ENCODE data around the gene LMF1. TPM values are rescaled to one million over a fixed set of nuclear protein-coding genes. Genes with fewer than 3 reads are reported as not detected.

The LMF1 gene
- total RNA-seq, 6 donors from 2014 or later: 20.3 to 147 (median 28.2) TPM

DNA sequence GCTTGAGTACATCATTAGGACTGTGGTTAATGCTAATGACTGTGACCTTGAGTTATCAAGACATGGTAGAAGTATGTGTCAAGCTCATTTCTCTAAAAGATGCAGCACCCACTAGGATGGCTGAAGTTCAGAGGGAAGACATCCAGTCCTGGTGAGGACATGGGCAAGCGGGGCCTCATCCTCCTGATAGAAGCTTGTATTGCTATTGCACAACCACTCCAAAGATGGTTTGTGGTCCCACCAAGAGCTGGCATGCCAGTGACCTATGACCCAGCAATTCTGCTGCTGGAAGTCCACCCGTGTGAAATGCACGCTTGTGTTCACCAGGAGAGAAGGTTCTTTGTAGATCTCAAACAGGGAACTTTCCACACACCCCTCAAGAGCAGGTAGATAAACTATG, 25.0 kb upstream of the LMF1 start:
- H3K27ac ChIP-seq: no peak overlapping the region
- DNase-seq: no peak
- WGBS, 2 donors: 93% methylated on average over 3 of the region's 3 CpGs; no CpG with 5 or more reads in 1 of the 2 donors
- no peak for ATAC-seq (ENCODE audit: low FRiP score in 2 of 2)
- peaks cover 0 to 12% (median 9%) of the 10 kb centered on the region in 4 donors for H3K4me1 ChIP-seq
- peaks cover 0 to 16% (median 6%) of the 10 kb centered on the region in 4 donors for H3K9me3 ChIP-seq
- H3K4me3 ChIP-seq: no peak overlapping the region
- H3K27me3 ChIP-seq: no peaks in the 10 kb centered on the region
- H3K36me3 ChIP-seq: no peaks in the 10 kb centered on the region
- TF ChIP-seq POLR2AphosphoS5 (IDR thresholded peaks at IDR 0.05): no peak

DNA sequence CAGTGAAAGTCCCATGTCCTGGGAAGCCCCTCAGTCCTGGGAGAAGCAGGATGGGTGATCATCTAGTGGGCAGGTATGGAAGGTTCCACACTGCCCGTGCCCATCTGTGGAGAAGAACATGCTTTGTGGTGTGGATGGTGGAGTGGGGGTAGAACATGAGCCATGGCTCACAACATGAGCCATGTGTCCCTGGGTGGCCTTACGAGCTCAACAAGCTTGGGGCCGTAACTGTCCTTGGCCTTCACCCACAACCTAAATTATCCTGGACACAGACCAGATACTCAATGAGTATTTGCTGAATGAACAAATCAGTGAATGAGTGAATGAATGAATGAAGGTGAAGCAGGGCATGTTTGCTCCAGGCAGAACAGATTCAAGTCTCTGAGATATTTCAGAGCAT, 24.3 kb upstream of the LMF1 start:
- WGBS, 2 donors: 85 to 87% methylated on average over 3 of the region's 3 CpGs
- no peak for ATAC-seq (ENCODE audit: low FRiP score in 2 of 2)

DNA sequence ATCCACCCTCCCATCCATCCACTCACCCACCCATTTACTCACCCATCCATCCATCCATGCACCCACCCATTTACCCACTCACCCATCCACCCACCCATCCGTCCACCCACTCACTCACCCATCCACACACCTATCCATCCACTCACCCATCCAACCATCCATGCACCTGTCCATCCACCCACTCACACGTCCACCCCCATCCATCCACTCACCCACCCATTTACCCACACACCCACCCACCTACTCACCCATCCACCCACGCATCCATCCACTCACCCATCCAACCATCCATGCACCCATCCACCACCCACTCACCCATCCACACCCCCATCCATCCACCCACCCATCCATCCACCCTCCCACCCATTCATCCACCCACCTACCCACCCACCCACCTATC, 22.9 kb upstream of the LMF1 start:
- H3K27ac ChIP-seq: no peak overlapping the region
- DNase-seq (no peak), ATAC-seq (ENCODE audit: low FRiP score in 2 of 2) (no peak)
- H3K4me1 ChIP-seq: peaks cover 0 to 12% (median 9%) of the 10 kb centered on the region in 4 donors
- TF ChIP-seq POLR2A (IDR thresholded peaks at IDR 0.05): no peak
- no peak for TF ChIP-seq EP300 (IDR thresholded peaks at IDR 0.05)
- TF ChIP-seq, protein P1, sequence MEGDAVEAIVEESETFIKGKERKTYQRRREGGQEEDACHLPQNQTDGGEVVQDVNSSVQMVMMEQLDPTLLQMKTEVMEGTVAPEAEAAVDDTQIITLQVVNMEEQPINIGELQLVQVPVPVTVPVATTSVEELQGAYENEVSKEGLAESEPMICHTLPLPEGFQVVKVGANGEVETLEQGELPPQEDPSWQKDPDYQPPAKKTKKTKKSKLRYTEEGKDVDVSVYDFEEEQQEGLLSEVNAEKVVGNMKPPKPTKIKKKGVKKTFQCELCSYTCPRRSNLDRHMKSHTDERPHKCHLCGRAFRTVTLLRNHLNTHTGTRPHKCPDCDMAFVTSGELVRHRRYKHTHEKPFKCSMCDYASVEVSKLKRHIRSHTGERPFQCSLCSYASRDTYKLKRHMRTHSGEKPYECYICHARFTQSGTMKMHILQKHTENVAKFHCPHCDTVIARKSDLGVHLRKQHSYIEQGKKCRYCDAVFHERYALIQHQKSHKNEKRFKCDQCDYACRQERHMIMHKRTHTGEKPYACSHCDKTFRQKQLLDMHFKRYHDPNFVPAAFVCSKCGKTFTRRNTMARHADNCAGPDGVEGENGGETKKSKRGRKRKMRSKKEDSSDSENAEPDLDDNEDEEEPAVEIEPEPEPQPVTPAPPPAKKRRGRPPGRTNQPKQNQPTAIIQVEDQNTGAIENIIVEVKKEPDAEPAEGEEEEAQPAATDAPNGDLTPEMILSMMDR (IDR thresholded peaks at IDR 0.05): no peak
- no peak for TF ChIP-seq POLR2AphosphoS5 (IDR thresholded peaks at IDR 0.05)
- 76 to 77% methylated on average over 3 of the region's 3 CpGs for WGBS, 2 donors
- H3K9me3 ChIP-seq: peaks cover 0 to 16% (median 6%) of the 10 kb centered on the region in 4 donors
- no peak overlapping the region for H3K4me3 ChIP-seq
- no peaks in the 10 kb centered on the region for H3K27me3 ChIP-seq
- no peaks in the 10 kb centered on the region for H3K36me3 ChIP-seq

More for the DNA sequence above, 24.3 kb upstream of the LMF1 start:
- no peak for DNase-seq
- Histone ChIP-seq H3K9me3 (peaks cover 0 to 16% (median 6%) of the 10 kb centered on the region in 4 donors), H3K4me1 (peaks cover 0 to 12% (median 9%) of the 10 kb centered on the region in 4 donors), H3K27ac (no peak overlapping the region), H3K27me3 (no peaks in the 10 kb centered on the region), H3K4me3 (no peak overlapping the region), H3K36me3 (no peaks in the 10 kb centered on the region)
- no peak for TF ChIP-seq POLR2AphosphoS5 (IDR thresholded peaks at IDR 0.05)
- TF ChIP-seq, protein P1 (IDR thresholded peaks at IDR 0.05): no peak
- TF ChIP-seq POLR2A (IDR thresholded peaks at IDR 0.05): no peak
- TF ChIP-seq EP300 (IDR thresholded peaks at IDR 0.05): no peak

DNA sequence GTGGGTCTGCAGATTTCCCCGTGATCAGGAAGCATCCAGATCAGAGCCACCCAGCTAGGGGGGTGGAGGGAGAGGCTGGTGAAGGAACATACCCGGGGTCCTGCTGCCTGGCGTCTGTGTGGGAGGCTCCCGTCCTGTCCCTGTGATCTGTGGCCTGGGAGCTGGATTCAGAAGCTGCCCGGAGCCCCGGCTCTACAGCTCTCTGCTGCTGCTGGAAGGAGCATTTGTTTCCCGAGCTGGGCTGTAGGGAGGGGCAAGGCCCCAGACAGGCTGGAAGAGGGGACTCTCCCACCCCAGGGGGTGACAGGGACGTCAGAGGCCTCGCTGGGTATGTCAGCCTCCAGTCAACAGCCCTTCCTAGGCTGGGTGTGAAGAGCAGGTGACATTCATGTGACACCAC, 21.0 kb upstream of the LMF1 start:
- no peaks in the 10 kb centered on the region for H3K4me1 ChIP-seq
- ATAC-seq (ENCODE audit: low FRiP score in 2 of 2) (no peak), DNase-seq (no peak)
- WGBS, 2 donors: 62 to 66% methylated on average over 6 to 8 of the region's 9 CpGs
- TF ChIP-seq, protein P1 (IDR thresholded peaks at IDR 0.05): no peak
- TF ChIP-seq EP300 (IDR thresholded peaks at IDR 0.05) (no peak), POLR2AphosphoS5 (IDR thresholded peaks at IDR 0.05) (no peak), POLR2A (IDR thresholded peaks at IDR 0.05) (no peak)
- no peaks in the 10 kb centered on the region for H3K36me3 ChIP-seq
- peaks cover 0 to 16% (median 6%) of the 10 kb centered on the region in 4 donors for H3K9me3 ChIP-seq
- H3K27me3 ChIP-seq: no peaks in the 10 kb centered on the region
- H3K27ac ChIP-seq: no peak overlapping the region
- no peak overlapping the region for H3K4me3 ChIP-seq

DNA sequence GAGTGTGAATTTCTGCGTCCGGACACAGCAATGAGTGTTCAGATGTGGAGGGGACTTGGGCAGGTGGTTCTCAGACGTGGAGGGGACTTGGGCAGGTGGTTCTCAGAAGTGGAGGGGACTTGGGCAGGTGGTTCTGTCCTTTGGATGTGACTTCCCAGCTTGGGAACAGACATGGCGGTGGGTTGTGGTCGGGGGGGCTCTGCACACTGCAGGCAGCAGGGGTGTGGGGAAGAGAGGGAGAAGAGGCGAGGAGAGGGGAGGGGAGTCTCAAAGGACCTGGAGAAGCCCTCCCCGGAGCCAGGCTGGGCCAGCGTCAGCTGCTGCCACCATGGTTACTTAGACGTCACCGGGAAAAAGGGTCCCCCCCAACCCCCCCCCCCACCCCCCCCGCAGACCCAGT, 20.6 kb upstream of the LMF1 start:
- no peak for ATAC-seq (ENCODE audit: low FRiP score in 2 of 2)
- no peaks in the 10 kb centered on the region for H3K4me1 ChIP-seq
- H3K27me3 ChIP-seq: no peaks in the 10 kb centered on the region
- H3K27ac ChIP-seq: no peak overlapping the region
- H3K36me3 ChIP-seq: no peaks in the 10 kb centered on the region
- no peak overlapping the region for H3K4me3 ChIP-seq
- no peak for TF ChIP-seq EP300 (IDR thresholded peaks at IDR 0.05)
- TF ChIP-seq, protein P1 (IDR thresholded peaks at IDR 0.05): no peak
- peaks cover 0 to 16% (median 6%) of the 10 kb centered on the region in 4 donors for H3K9me3 ChIP-seq
- peak in 1 of 2 donors; percentile 34 for DNase-seq
- WGBS, 2 donors: 63 to 78% methylated on average over 10 of the region's 11 CpGs

Data from upper lobe of left lung (tissue), 6 donors.